Mucosa of rectum (tissue), 2 donors: ENCODE measurements around the gene PEX7.
"Not testable (repeated sequence)": the region's sequence is repeated elsewhere in the genome, so short reads cannot be mapped to it uniquely, and the experiment has no call there.

Source experiments
- H3K27ac ChIP-seq, 2 donors: one replicate each; pipeline ENCODE4 v1.7.0; 2013; ENCODE audit warnings: inconsistent platforms in 2 of 2, low read depth in 2 of 2, low read length in 2 of 2
- H3K27me3 ChIP-seq, 2 donors: one replicate each; pipeline ENCODE4 v1.7.0; 2013; ENCODE audit warnings: low read length in 2 of 2; ENCODE audit not compliant: control insufficient read depth in 2 of 2, insufficient read depth in 2 of 2
- H3K36me3 ChIP-seq, 2 donors: one replicate each; pipeline ENCODE4 v1.7.0; 2013; ENCODE audit warnings: low read length in 2 of 2; ENCODE audit not compliant: control insufficient read depth in 2 of 2, insufficient read depth in 2 of 2
- H3K4me1 ChIP-seq, 2 donors: one replicate each; pipeline ENCODE4 v1.7.0; 2013; ENCODE audit warnings: low read length in 2 of 2, mild to moderate bottlenecking in 1 of 2; ENCODE audit not compliant: control insufficient read depth in 2 of 2, insufficient read depth in 2 of 2
- H3K4me3 ChIP-seq, 2 donors: one replicate each; pipeline ENCODE4 v1.7.0; 2013; ENCODE audit warnings: low read length in 2 of 2
- H3K9ac ChIP-seq, 2 donors: one replicate each; pipeline ENCODE4 v1.7.0; 2013; ENCODE audit warnings: low read length in 2 of 2, low read depth in 1 of 2, mild to moderate bottlenecking in 1 of 2
- H3K9me3 ChIP-seq, 2 donors: one replicate each; pipeline ENCODE4 v1.7.0; 2013; ENCODE audit warnings: low read length in 2 of 2; ENCODE audit not compliant: control insufficient read depth in 2 of 2
- donor health status: healthy.
- donor health status: Normal muscosa, but diverticular disease.

PEX7 gene

GRCh38 chr6:136803608-136804007 is 18.8 kb upstream of the PEX7 start:
- H3K27ac ChIP-seq = no peak overlapping the region
- H3K27me3 ChIP-seq = no peaks in the 10 kb centered on the region
- H3K9ac ChIP-seq = no peak overlapping the region
- no peak overlapping the region for H3K4me3 ChIP-seq
- H3K4me1 ChIP-seq = no peaks in the 10 kb centered on the region
- H3K9me3 ChIP-seq = no peaks in the 10 kb centered on the region
- no peaks in the 10 kb centered on the region for H3K36me3 ChIP-seq

- Histone ChIP-seq H3K4me1 (no peaks in the 10 kb centered on the region), H3K27me3 (no peaks in the 10 kb centered on the region), H3K9me3 (no peaks in the 10 kb centered on the region), H3K9ac (no peak overlapping the region), H3K36me3 (no peaks in the 10 kb centered on the region), H3K27ac (no peak overlapping the region), H3K4me3 (no peak overlapping the region)
Measured at GRCh38 chr6:136809091-136809860, 13.1 kb upstream of the PEX7 start.

GRCh38 chr6:136811272-136811671 is 11.1 kb upstream of the PEX7 start:
- Histone ChIP-seq H3K27ac (no peak overlapping the region), H3K9me3 (no peaks in the 10 kb centered on the region), H3K27me3 (no peaks in the 10 kb centered on the region), H3K9ac (no peak overlapping the region), H3K4me3 (no peak overlapping the region), H3K4me1 (no peaks in the 10 kb centered on the region), H3K36me3 (no peaks in the 10 kb centered on the region)

GRCh38 chr6:136812174-136812573 is 10.2 kb upstream of the PEX7 start:
- Histone ChIP-seq H3K4me1 (no peaks in the 10 kb centered on the region), H3K9me3 (no peaks in the 10 kb centered on the region), H3K4me3 (no peak overlapping the region), H3K36me3 (no peaks in the 10 kb centered on the region), H3K9ac (no peak overlapping the region), H3K27ac (no peak overlapping the region), H3K27me3 (no peaks in the 10 kb centered on the region)

- H3K36me3 ChIP-seq, H3K27ac ChIP-seq, H3K9me3 ChIP-seq, H3K27me3 ChIP-seq, H3K4me3 ChIP-seq, H3K9ac ChIP-seq, H3K4me1 ChIP-seq: not testable (repeated sequence)
Measured at GRCh38 chr6:136815608-136816007, 6.8 kb upstream of the PEX7 start.

GRCh38 chr6:136816656-136817055 is 5.7 kb upstream of the PEX7 start:
- H3K36me3 ChIP-seq = no peaks in the 10 kb centered on the region

DNA sequence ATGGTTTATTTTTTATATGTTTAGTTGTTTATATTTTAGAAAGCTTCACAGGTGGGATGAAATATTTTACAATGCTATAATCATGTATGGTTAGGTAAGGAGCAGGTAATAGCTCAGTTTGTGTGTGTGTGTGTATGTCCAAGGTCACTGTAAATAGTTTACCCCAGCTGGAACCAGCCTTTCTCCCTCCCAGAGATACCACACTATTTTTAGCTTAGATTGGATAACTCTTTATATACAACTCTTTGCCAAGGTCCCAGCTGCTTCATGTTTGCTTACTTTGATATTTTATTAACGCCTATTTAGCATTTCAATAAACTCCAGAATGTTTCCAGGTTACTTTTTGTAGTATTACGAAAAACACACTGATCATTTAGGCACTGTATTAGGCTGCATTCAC is 1.8 kb upstream of the PEX7 start:
- no peaks in the 10 kb centered on the region for H3K9me3 ChIP-seq
- peaks cover 4 to 9% of the 10 kb centered on the region in 2 donors for H3K4me1 ChIP-seq
- H3K36me3 ChIP-seq = no peaks in the 10 kb centered on the region
- H3K4me3 ChIP-seq = no peak overlapping the region
- H3K27me3 ChIP-seq = peaks cover 0 to 3% of the 10 kb centered on the region in 2 donors
- H3K9ac ChIP-seq = no peak overlapping the region
- H3K27ac ChIP-seq = no peak overlapping the region

More at GRCh38 chr6:136816656-136817055, 5.7 kb upstream of the PEX7 start:
- Histone ChIP-seq H3K4me3 (no peak overlapping the region), H3K27me3 (peaks cover 0 to 3% of the 10 kb centered on the region in 2 donors), H3K9ac (no peak overlapping the region), H3K4me1 (peaks cover under 1 to 2% of the 10 kb centered on the region in 2 donors), H3K9me3 (no peaks in the 10 kb centered on the region), H3K27ac (no peak overlapping the region)

GRCh38 chr6:136822046-136822375 is 381 bp upstream of the PEX7 start:
- Histone ChIP-seq H3K4me1 (peaks cover 4 to 9% of the 10 kb centered on the region in 2 donors), H3K9ac (peak overlapping the region; percentile 42 to 82), H3K27me3 (peaks cover 0 to 3% of the 10 kb centered on the region in 2 donors), H3K36me3 (peaks cover 0 to 8% of the 10 kb centered on the region in 2 donors), H3K4me3 (peak overlapping the region; percentile 80 to 95), H3K27ac (peak overlapping the region; percentile 89 to 93), H3K9me3 (no peaks in the 10 kb centered on the region)

- H3K27me3 ChIP-seq = peaks cover 0 to 3% of the 10 kb centered on the region in 2 donors
- peaks cover 4 to 9% of the 10 kb centered on the region in 2 donors for H3K4me1 ChIP-seq
- H3K4me3 ChIP-seq = peak overlapping the region; percentile 80 to 95
- H3K9ac ChIP-seq = peak overlapping the region; percentile 42 to 82
- H3K9me3 ChIP-seq = no peaks in the 10 kb centered on the region
- peak overlapping the region; percentile 89 to 93 for H3K27ac ChIP-seq
- H3K36me3 ChIP-seq = peaks cover under 1 to 10% of the 10 kb centered on the region in 2 donors
Measured at GRCh38 chr6:136823128-136823660, 802 bp downstream of the PEX7 start.

GRCh38 chr6:136826216-136826615 is 3.8 kb downstream of the PEX7 start:
- Histone ChIP-seq H3K4me1 (peaks cover 4 to 9% of the 10 kb centered on the region in 2 donors), H3K27me3 (no peaks in the 10 kb centered on the region), H3K9ac (no peak overlapping the region), H3K36me3 (peaks cover 4 to 19% of the 10 kb centered on the region in 2 donors), H3K4me3 (no peak overlapping the region), H3K27ac (no peak overlapping the region), H3K9me3 (no peaks in the 10 kb centered on the region)
